GM21515 (cell line): ENCODE measurements around the gene GPR17.

Source experiments
- ATAC-seq: cut with Tn5 transposase; IDR thresholded peaks from one replicate; pipeline ENCODE4 v1.9.1; 2021; ENCODE audit not compliant: unreplicated experiment

Gene GPR17

GRCh38 chr2:127628767-127629614 lies 17.0 kb upstream of the GPR17 start:
- no peak for ATAC-seq

- ATAC-seq = no peak
These were observed 16.3 kb upstream of the GPR17 start for GRCh38 chr2:127629637-127630036.

GRCh38 chr2:127630096-127630863 lies 15.7 kb upstream of the GPR17 start:
- ATAC-seq = no peak

GRCh38 chr2:127630864-127631540 lies 15.0 kb upstream of the GPR17 start:
- ATAC-seq = no peak

- no peak for ATAC-seq
These were observed 14.4 kb upstream of the GPR17 start for GRCh38 chr2:127631541-127631996.

GRCh38 chr2:127631997-127632581 lies 13.9 kb upstream of the GPR17 start:
- ATAC-seq = no peak

GRCh38 chr2:127632592-127633489 lies 13.1 kb upstream of the GPR17 start:
- no peak for ATAC-seq

- ATAC-seq = no peak
These were observed 12.3 kb upstream of the GPR17 start for GRCh38 chr2:127633556-127634065.

- ATAC-seq = no peak
These were observed 11.8 kb upstream of the GPR17 start for GRCh38 chr2:127634066-127634617.

- ATAC-seq = no peak
These were observed 11.2 kb upstream of the GPR17 start for GRCh38 chr2:127634626-127635379.

GRCh38 chr2:127635380-127636237 lies 10.3 kb upstream of the GPR17 start:
- ATAC-seq = no peak

GRCh38 chr2:127636248-127637235 lies 9.4 kb upstream of the GPR17 start:
- ATAC-seq = no peak

- ATAC-seq = no peak
These were observed 8.7 kb upstream of the GPR17 start for GRCh38 chr2:127637236-127637630.

- ATAC-seq = no peak
These were observed 8.2 kb upstream of the GPR17 start for GRCh38 chr2:127637725-127638252.

- ATAC-seq = no peak
These were observed 7.4 kb upstream of the GPR17 start for GRCh38 chr2:127638361-127639110.

GRCh38 chr2:127639111-127639474 lies 6.9 kb upstream of the GPR17 start:
- ATAC-seq = no peak
